Astrocyte of the spinal cord (primary cell): ENCODE data around the gene ZCCHC18.
"Not testable (repeated sequence)": the region's sequence is repeated elsewhere in the genome, so short reads cannot be mapped to it uniquely, and the experiment has no call there.

ENCODE experiments used
- DNase-seq: peaks from one replicate; pipeline ENCODE4 v3.0.0; 2011; ENCODE audit warnings: low read depth, low spot score
- H3K4me3 ChIP-seq: 2 replicates; pipeline ENCODE4 v1.5.1; 2011; ENCODE audit warnings: low read depth, mild to moderate bottlenecking, low read length, moderate library complexity
- in situ Hi-C: cut with HindIII; loops from 2 replicates; pipeline ENCODE4 v1.10.0; 2017; ENCODE audit warnings: low sequenced_read_pairs
- TF ChIP-seq, protein P1 (sequence below): IDR thresholded peaks from 2 replicates; pipeline ENCODE4 v1.5.1; 2012; ENCODE audit warnings: low read depth, mild to moderate bottlenecking, low read length, inconsistent platforms

Gene ZCCHC18

DNA sequence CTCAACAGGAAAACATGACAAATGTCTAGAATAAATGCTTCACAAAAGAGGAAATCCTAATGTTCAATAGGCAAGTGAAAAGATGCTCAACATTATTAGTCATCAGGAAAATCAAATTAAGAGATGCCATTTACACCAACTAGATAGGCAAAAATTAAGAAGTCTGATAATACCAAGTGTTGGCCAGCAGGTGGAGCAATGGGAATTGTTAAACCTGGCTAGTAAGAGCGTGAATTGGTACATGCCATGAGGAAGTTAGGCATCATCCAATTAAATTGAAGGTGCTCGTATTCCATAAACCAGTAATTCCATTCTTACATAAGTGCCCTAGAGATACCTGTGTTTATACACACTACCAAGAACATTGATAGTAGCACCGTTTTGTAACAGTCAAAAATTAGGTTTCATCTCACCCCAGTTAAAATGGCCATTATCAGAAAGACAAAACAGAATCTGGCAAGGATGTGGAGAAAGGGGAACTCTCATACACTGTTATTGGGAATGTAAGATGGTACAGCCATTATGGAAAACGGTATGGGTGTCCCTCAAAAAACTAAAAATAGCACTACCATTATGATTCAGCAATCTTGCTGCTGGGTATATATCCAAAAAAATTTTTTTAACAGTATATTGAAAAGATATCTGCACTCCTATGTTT lies 14.0 kb upstream of the ZCCHC18 start:
- TF ChIP-seq, protein P1, sequence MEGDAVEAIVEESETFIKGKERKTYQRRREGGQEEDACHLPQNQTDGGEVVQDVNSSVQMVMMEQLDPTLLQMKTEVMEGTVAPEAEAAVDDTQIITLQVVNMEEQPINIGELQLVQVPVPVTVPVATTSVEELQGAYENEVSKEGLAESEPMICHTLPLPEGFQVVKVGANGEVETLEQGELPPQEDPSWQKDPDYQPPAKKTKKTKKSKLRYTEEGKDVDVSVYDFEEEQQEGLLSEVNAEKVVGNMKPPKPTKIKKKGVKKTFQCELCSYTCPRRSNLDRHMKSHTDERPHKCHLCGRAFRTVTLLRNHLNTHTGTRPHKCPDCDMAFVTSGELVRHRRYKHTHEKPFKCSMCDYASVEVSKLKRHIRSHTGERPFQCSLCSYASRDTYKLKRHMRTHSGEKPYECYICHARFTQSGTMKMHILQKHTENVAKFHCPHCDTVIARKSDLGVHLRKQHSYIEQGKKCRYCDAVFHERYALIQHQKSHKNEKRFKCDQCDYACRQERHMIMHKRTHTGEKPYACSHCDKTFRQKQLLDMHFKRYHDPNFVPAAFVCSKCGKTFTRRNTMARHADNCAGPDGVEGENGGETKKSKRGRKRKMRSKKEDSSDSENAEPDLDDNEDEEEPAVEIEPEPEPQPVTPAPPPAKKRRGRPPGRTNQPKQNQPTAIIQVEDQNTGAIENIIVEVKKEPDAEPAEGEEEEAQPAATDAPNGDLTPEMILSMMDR, result peak; percentile 60
- no peak overlapping the region for H3K4me3 ChIP-seq
- peak; percentile 73 for DNase-seq
- in situ Hi-C loops, result no loop called here

DNA sequence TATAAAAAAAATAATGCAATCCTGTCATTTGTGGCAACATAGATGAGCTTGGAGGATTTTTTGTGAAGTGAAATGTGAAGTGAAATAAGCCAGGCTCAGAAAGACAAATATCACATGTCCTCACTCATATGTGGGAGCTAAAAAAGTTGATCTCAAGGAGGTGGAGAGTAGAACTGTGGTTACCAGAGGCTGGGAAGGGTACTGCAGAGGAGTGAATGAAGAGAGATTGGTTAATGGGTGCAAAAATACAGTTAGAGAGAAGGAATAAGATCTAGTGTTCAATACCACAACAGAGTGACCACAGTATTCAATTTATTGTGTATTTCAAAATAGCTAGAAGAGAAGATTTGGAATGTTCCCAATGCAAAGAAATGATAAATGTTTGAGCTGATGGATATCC lies 13.4 kb upstream of the ZCCHC18 start:
- no peak overlapping the region for H3K4me3 ChIP-seq
- TF ChIP-seq, protein P1, result no peak
- in situ Hi-C loops, result no loop called here
- no peak for DNase-seq

DNA sequence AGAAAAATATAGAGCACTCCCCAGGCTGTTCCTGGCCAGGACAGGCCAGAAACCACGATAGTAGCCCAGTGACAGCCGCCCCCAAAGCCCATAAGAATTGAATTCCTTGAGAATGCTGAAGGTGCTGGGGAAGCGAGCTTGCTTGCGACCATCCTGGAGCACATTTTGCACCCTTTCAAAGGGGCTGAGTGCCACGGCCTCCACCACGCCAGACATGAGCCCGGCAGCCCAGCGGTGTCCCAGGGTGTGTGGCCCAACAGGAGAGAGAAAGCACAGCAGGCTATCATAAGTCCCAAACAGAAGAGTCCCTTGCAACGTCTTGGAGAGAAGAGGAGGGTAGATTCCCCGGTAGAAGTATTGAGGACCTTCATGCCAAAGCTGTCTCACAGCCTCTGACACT lies 7.6 kb upstream of the ZCCHC18 start:
- no peak overlapping the region for H3K4me3 ChIP-seq
- TF ChIP-seq, protein P1, result no peak
- DNase-seq, result no peak
- in situ Hi-C loops, result no loop called here

DNA sequence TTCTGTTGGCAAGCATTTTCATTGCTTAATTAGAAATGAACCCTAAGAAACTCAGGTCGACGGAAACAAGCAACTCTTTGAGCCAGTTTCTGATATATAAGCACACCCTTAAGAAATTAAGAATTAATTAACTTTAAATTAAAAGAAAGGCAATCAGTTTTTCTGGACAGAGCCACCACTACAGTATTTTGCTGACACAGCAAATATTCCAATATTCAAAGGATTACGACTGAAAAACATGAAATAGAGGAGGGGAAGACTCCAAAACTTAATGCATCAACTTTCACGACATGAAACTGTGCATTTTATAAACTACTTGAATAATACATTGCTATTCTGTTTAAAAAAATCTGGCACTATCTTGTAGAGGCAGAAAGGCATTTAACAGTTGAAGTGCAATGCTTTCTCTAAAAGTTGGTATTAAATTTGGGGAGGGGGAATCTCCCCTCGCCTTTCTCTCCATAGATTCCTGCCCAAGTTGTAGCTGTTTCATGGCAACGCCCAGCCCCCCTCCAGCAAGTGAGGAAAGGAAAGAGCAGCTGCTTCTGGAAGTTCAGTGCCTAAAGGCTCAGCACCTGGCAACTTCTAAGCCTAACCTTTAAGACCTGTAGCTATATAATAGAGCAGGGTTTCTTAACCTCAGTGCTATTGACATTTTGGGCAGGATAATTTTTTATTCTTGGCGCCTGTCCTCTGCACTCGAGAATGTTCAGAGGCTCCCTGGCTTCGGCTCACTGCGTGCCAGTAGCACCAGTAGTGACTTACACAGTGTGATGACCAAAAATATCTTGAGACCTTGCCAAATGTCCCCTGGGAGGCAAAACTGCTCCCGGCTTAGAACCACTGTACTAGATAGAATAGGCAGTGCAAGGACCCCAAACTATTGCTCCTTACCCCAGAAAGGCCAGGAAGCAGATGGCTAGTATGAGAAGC lies 6.7 kb upstream of the ZCCHC18 start:
- TF ChIP-seq, protein P1, result no peak
- in situ Hi-C loops, result no loop called here
- H3K4me3 ChIP-seq, result no peak overlapping the region
- DNase-seq, result no peak

DNA sequence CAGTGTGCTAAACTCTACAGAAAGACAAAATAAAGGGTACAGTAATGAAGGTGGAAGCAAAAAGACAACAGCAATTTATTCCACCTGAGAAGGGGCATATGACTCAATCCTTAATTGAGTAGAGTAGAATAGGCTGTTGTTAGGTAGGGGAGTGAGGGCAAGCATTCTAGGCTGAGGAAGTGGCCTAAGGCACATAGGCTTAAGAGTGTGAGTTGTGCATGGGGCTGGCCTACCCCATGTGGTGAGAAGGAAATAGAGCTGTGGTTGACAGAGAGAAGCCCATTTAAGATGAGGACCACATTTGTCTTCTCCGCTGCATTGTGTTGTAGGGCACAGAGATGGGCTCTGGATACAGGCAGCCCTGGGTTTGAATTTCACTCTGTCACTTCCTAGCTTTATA lies 3.4 kb upstream of the ZCCHC18 start:
- no peak for DNase-seq
- no peak overlapping the region for H3K4me3 ChIP-seq
- TF ChIP-seq, protein P1, result no peak
- in situ Hi-C loops, result no loop called here

DNA sequence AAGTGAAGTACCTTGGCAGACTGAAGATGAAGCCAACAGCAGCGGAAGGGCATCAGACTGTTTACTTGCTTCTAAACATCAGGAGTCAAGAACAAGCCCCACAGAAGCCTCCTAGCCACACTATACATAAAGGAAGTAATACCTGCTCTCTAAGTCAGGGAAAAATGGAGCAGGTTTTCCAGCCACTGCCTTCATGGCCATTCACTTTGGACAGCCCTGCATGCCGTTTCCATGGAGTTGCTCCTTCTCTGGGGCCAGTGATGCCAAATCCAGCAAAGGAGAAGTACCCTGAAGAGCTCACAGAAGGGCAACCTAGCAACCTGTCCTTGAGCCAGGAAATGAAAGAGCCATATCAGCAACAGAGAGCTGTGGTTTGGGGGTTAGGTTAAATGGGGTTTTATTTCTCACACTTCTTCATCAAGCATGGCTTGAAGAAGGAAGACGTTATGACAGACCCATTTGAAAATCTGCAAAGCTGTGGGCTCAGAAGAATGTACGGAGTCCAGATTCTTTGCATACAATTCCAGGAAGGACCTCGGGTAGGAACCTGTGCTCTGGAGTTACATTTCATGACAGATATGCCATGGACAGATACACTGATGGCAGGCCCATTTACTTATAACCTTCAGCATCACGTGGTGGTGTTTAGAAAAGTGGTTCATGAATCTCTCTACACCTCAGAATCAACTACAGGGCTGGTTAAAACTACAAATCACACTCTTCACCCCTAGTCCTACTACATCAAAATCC lies 1.7 kb upstream of the ZCCHC18 start:
- in situ Hi-C loops, DNase-seq, H3K4me3 ChIP-seq: not testable (repeated sequence)
